GM21737 (cell line): ENCODE measurements around the gene RFLNA.

Experiments
- ATAC-seq: cut with Tn5 transposase; IDR thresholded peaks from one replicate; pipeline ENCODE4 v1.9.1; 2021; ENCODE audit warnings: mild to moderate bottlenecking, moderate library complexity; ENCODE audit not compliant: unreplicated experiment

Gene RFLNA

GRCh38 chr12:124354400-124354799 lies 59.5 kb downstream of the RFLNA start:
- no peak for ATAC-seq

- ATAC-seq = no peak
Measured at GRCh38 chr12:124356221-124356620, 61.3 kb downstream of the RFLNA start.

- ATAC-seq = no peak
Measured at GRCh38 chr12:124357616-124358015, 62.7 kb downstream of the RFLNA start.

- ATAC-seq = no peak
Measured at GRCh38 chr12:124358572-124358971, 63.7 kb downstream of the RFLNA start.

- ATAC-seq = no peak
Measured at GRCh38 chr12:124359671-124360581, 65.0 kb downstream of the RFLNA start.

GRCh38 chr12:124361074-124361970 lies 66.4 kb downstream of the RFLNA start:
- ATAC-seq = no peak

GRCh38 chr12:124361996-124362395 lies 67.1 kb downstream of the RFLNA start:
- ATAC-seq = no peak

GRCh38 chr12:124363353-124363965 lies 68.6 kb downstream of the RFLNA start:
- ATAC-seq = no peak

- no peak for ATAC-seq
Measured at GRCh38 chr12:124364543-124364942, 69.7 kb downstream of the RFLNA start.
